ENCODE data around the gene VPS39. TPM values are rescaled to one million over a fixed set of nuclear protein-coding genes. Genes with fewer than 3 reads are reported as not detected.

Gene VPS39
- total and polyA plus RNA-seq, 12 donors: 24.9 to 55.0 (median 48.9) TPM

DNA sequence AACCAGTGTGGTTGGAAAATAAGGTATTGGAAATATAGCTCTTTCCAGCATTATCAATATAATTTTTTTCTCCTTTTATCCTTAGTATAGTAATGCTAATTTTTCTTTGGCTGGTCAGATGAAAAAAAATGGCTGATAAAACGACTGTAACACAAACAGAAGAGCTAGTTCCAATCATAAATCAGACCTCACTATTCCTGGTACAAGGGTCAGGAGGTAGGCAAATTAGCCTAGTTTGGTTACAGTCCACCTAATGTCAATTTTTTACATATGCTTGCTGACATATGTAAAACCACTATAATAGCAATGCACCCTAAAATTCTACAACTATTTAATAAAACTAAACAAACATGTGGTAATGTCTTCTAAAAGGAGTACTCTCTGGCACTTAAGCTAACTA lies 19.9 kb upstream of the VPS39 start:
- intact Hi-C loops (cut with DNase I): loop anchor here in 1 of 10 donors (10.0 kb wide), 1 partner anchor 207 kb away; no protein-coding TSS in a partner anchor
- ATAC-seq (no peak), DNase-seq (no peak)
- H3K9me3 ChIP-seq: no peaks in the 10 kb centered on the region
- H3K36me3 ChIP-seq: peaks cover 0 to 100% (median 63%) of the 10 kb centered on the region in 9 donors
- TF ChIP-seq, protein P1, sequence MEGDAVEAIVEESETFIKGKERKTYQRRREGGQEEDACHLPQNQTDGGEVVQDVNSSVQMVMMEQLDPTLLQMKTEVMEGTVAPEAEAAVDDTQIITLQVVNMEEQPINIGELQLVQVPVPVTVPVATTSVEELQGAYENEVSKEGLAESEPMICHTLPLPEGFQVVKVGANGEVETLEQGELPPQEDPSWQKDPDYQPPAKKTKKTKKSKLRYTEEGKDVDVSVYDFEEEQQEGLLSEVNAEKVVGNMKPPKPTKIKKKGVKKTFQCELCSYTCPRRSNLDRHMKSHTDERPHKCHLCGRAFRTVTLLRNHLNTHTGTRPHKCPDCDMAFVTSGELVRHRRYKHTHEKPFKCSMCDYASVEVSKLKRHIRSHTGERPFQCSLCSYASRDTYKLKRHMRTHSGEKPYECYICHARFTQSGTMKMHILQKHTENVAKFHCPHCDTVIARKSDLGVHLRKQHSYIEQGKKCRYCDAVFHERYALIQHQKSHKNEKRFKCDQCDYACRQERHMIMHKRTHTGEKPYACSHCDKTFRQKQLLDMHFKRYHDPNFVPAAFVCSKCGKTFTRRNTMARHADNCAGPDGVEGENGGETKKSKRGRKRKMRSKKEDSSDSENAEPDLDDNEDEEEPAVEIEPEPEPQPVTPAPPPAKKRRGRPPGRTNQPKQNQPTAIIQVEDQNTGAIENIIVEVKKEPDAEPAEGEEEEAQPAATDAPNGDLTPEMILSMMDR (IDR thresholded peaks at IDR 0.05): no peak
- no peak overlapping the region for H3K4me3 ChIP-seq
- H3K27ac ChIP-seq: no peak overlapping the region
- no peaks in the 10 kb centered on the region for H3K27me3 ChIP-seq
- H3K4me1 ChIP-seq: no peaks in the 10 kb centered on the region
- 77 to 79% methylated on average over 1 of the region's 1 CpG for WGBS, 2 donors

DNA sequence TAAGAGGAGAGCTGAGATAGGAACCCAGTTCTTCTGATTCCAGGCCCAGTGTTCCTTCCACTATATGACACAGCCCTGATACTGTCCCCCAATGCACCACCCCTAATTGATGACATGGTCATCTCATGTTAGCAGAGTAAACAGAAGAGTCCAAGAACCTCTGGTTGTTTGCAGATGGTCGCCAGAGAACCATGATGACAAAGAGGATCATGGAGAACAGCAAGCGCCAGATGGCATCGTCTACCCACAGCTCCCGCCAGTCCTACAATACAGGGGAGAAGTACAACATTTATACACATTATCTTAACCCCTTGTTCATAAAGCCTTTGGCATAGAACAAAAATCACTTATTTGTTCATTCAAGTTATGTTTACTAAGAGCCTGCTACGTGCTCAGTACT lies 18.5 kb upstream of the VPS39 start:
- Histone ChIP-seq H3K4me3 (no peak overlapping the region), H3K27me3 (no peaks in the 10 kb centered on the region), H3K27ac (no peak overlapping the region), H3K9me3 (no peaks in the 10 kb centered on the region), H3K4me1 (no peaks in the 10 kb centered on the region), H3K36me3 (peaks cover 0 to 100% (median 58%) of the 10 kb centered on the region in 9 donors)
- no peak for ATAC-seq
- 92 to 96% methylated on average over 5 of the region's 5 CpGs for WGBS, 2 donors
- no peak for DNase-seq
- TF ChIP-seq, protein P1 (IDR thresholded peaks at IDR 0.05): no peak
- intact Hi-C loops (cut with DNase I): loop anchor here in 1 of 10 donors (10.0 kb wide), 1 partner anchor 208 kb away; no protein-coding TSS in a partner anchor

DNA sequence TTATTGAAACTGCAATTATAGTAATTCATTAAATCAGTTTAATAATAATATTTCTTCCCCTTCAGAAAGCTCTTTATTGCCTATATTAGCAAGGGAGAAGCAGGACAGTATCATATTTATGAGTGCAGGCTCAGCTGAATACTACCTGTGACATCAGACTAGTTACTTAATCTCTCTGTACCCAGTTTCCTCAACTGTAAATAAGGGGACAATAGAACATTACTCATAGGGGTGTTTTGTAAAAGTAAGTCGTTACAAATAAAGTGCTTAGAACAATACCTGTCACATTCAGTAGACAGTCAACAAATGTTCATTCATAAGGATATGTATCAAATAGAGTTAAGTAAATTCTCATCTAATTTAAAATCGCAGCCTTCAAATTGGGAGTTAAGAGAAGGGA lies 12.1 kb upstream of the VPS39 start:
- no peaks in the 10 kb centered on the region for H3K27me3 ChIP-seq
- TF ChIP-seq, protein P1 (IDR thresholded peaks at IDR 0.05): no peak
- intact Hi-C loops (cut with DNase I): loop anchor here in 1 of 10 donors (10.0 kb wide), 1 partner anchor 215 kb away; no protein-coding TSS in a partner anchor

DNA sequence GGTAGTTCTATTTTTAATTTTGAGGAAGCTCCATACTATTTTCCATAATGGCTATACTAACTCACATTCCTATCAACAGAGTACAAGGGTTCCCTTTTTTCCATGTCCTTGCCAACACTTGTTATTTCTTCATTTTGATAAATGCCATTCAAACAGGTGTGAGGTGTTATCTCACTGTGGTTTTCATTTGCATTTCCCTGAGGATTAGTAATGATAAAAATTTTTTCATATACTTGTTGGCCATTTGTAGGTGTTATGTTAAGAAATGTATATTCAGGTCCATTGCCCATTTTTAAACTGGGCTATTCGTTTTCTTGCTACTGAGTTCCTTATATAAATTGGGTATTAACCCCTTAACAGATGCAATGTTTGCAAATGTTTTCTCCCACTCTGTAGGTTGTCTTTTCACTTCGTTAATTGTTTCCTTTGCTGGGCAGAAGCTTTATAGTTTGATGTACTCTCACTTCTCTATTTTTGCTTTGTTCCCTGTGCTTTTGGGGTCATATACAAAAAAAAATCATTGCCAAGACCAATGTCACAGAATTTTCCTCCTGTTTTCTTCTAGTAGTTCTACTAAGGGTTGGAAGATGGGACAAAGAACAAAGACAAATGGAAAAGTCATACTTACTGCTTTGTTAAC lies 11.0 kb upstream of the VPS39 start:
- Histone ChIP-seq H3K36me3 (peaks cover 0 to 97% (median 32%) of the 10 kb centered on the region in 9 donors), H3K27me3 (no peaks in the 10 kb centered on the region), H3K4me3 (no peak overlapping the region), H3K4me1 (peaks cover 0 to 10% (median 0%) of the 10 kb centered on the region in 9 donors), H3K27ac (no peak overlapping the region), H3K9me3 (no peaks in the 10 kb centered on the region)
- TF ChIP-seq, protein P1 (IDR thresholded peaks at IDR 0.05): no peak
- ATAC-seq: no peak
- intact Hi-C loops (cut with DNase I): no loop called here
- 29 to 31% methylated on average over 2 of the region's 2 CpGs for WGBS, 2 donors
- DNase-seq: no peak

More for the DNA sequence above, 12.1 kb upstream of the VPS39 start:
- peaks cover 0 to 97% (median 39%) of the 10 kb centered on the region in 9 donors for H3K36me3 ChIP-seq
- WGBS, 2 donors: 48 to 50% methylated on average over 2 of the region's 2 CpGs
- H3K27ac ChIP-seq: no peak overlapping the region
- DNase-seq (no peak), ATAC-seq (no peak)
- H3K4me1 ChIP-seq: peaks cover 0 to 10% (median 0%) of the 10 kb centered on the region in 9 donors
- no peak overlapping the region for H3K4me3 ChIP-seq
- H3K9me3 ChIP-seq: no peaks in the 10 kb centered on the region

Measured in heart right ventricle (tissue), 16 donors.